Measurements from ENCODE around the gene C22orf31. TPM values are rescaled to one million over a fixed set of nuclear protein-coding genes. Genes with fewer than 3 reads are reported as not detected.
A peak's percentile ranks its signal among the peaks of the same experiment; 100 is the strongest.

Gene C22orf31
- total RNA-seq, 1 experiment from 2014 or later, result not detected

- H3K27ac ChIP-seq (ENCODE audit: low read depth, low read length), result peak overlapping the region; percentile 97
- H3K36me3 ChIP-seq (ENCODE audit: control insufficient read depth in 1 of 2, insufficient read depth in 2 of 2, low read length in 2 of 2), result no peaks in the 10 kb centered on the region
- H3K9me2 ChIP-seq (ENCODE audit: insufficient read depth), result no peaks in the 10 kb centered on the region
- H4K20me1 ChIP-seq (ENCODE audit: insufficient read depth), result no peaks in the 10 kb centered on the region
- intact Hi-C loops (cut with micrococcal nuclease), result loop anchor here (2.0 kb wide), 1 partner anchor 53 kb away; no protein-coding TSS in a partner anchor
- peak overlapping the region; percentile 68 for H3K9ac ChIP-seq (ENCODE audit: low read length)
- CTCF ChIA-PET, result interaction anchor here (0.5 to 2.0 kb wide), 5 partner anchors 10 to 174 kb away, joined by 3 to 26 read pairs (median 4); partner anchors contain the start of gene ZNRF3
- POLR2A ChIA-PET, result interaction anchor here (0.8 to 2.5 kb wide), 5 partner anchors 26 to 147 kb away, joined by 3 to 16 read pairs (median 3); partner anchors contain the start of gene ZNRF3
- peak; percentile 50 for DNase-seq (ENCODE audit: low read depth, low spot score)
- TF ChIP-seq CBX3 (IDR thresholded peaks at IDR 0.05; ENCODE audit: low read depth) (peak; percentile 53; the same call in 1 of the 2 replicates), RAD21 (IDR thresholded peaks at IDR 0.05; ENCODE audit: low read depth) (peak; percentile 69), CEBPB (IDR thresholded peaks at IDR 0.05; ENCODE audit: low read depth) (peak; percentile 43; the same call in 1 of the 2 replicates), SP1 (IDR thresholded peaks at IDR 0.05; ENCODE audit: low read depth) (no peak; the same call in 1 of the 2 replicates), JUND (IDR thresholded peaks at IDR 0.05) (peak; percentile 13; the same call in 1 of the 2 replicates), REST (IDR thresholded peaks at IDR 0.05; ENCODE audit: low read depth) (no peak), YY1 (IDR thresholded peaks at IDR 0.05; ENCODE audit: extremely low read depth, insufficient replicate concordance, low read depth, low read length) (peak; percentile 8), EGR1 (IDR thresholded peaks at IDR 0.05; ENCODE audit: low read depth) (peak; percentile 31; the same call in 1 of the 2 replicates)
- TF ChIP-seq, protein P1, sequence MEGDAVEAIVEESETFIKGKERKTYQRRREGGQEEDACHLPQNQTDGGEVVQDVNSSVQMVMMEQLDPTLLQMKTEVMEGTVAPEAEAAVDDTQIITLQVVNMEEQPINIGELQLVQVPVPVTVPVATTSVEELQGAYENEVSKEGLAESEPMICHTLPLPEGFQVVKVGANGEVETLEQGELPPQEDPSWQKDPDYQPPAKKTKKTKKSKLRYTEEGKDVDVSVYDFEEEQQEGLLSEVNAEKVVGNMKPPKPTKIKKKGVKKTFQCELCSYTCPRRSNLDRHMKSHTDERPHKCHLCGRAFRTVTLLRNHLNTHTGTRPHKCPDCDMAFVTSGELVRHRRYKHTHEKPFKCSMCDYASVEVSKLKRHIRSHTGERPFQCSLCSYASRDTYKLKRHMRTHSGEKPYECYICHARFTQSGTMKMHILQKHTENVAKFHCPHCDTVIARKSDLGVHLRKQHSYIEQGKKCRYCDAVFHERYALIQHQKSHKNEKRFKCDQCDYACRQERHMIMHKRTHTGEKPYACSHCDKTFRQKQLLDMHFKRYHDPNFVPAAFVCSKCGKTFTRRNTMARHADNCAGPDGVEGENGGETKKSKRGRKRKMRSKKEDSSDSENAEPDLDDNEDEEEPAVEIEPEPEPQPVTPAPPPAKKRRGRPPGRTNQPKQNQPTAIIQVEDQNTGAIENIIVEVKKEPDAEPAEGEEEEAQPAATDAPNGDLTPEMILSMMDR (IDR thresholded peaks at IDR 0.05 in 2 of 3, conservative IDR thresholded peaks at IDR 0.05 in 1 of 3; ENCODE audit: borderline replicate concordance in 1 of 3, insufficient read depth in 1 of 3, low read depth in 2 of 3, low read length in 2 of 3), result peak in 2 of 3 experiments; percentile 15 to 30; a peak in 1 of 6 replicates
- RAD21 ChIA-PET (ENCODE audit: low non-redundant PET in 1 of 2, low total read pairs in 2 of 2, uncharacterized antibody in 2 of 2, unreplicated experiment in 2 of 2), result interaction anchor here (0.9 to 1.7 kb wide), 5 partner anchors 9 to 112 kb away, joined by 3 to 12 read pairs (median 5); no protein-coding TSS in a partner anchor
- H3K27me3 ChIP-seq (ENCODE audit: insufficient read depth, low read length), result no peaks in the 10 kb centered on the region
- peak overlapping the region; percentile 45 to 57 for H3K4me3 ChIP-seq (replicated peaks in 1 of 2; ENCODE audit: low read depth in 1 of 2, low read length in 2 of 2)
- BruUV-seq (replicated peaks), result TSS peak; percentile 75
- no peak overlapping the region for H2AFZ ChIP-seq (ENCODE audit: low read depth, low read length, poor library complexity, severe bottlenecking)
- peak; percentile 16 for ATAC-seq
- no peaks in the 10 kb centered on the region for H3K9me3 ChIP-seq (ENCODE audit: control insufficient read depth in 1 of 2, insufficient read depth in 1 of 2, low read depth in 1 of 2, low read length in 2 of 2)
- peaks cover 13% of the 10 kb centered on the region; the same call in 1 of the 2 replicates for H3K79me2 ChIP-seq (ENCODE audit: insufficient read depth, low read length)
- peaks cover 52 to 64% of the 10 kb centered on the region in 2 experiments for H3K4me1 ChIP-seq (ENCODE audit: control insufficient read depth in 1 of 2, insufficient read depth in 2 of 2, low read length in 2 of 2)
- peak overlapping the region; percentile 80 for H3K4me2 ChIP-seq (ENCODE audit: low read length)
These were observed 31.5 kb downstream of the C22orf31 start for GRCh38 chr22:29030016-29030617.

Data from HCT116 (cell line).